HFF-Myc (cell line): ENCODE results near the gene EPG5.
A peak's percentile ranks its signal among the peaks of the same experiment; 100 is the strongest.

Experiments used
- DNase-seq: peaks from one replicate; pipeline ENCODE4 v3.0.0-alpha.2; 2011; ENCODE audit warnings: low read depth; ENCODE audit errors: extremely low read depth
- H3K4me3 ChIP-seq: replicated peaks from 2 replicates; pipeline ENCODE4 v1.5.1; 2011; ENCODE audit warnings: low read depth, mild to moderate bottlenecking, control low read depth, low read length
- CTCF ChIP-seq: IDR thresholded peaks from 2 replicates; pipeline ENCODE4 v1.5.1; 2012; ENCODE audit warnings: mild to moderate bottlenecking, low read depth, low read length, control low read depth; ENCODE audit errors: missing control alignments

EPG5 gene

GRCh38 chr18:45837283-45838070 lies 129.7 kb downstream of the EPG5 start:
- H3K4me3 ChIP-seq: no peak overlapping the region
- TF ChIP-seq CTCF: peak; percentile 24
- no peak for DNase-seq

GRCh38 chr18:45836242-45837205 lies 130.6 kb downstream of the EPG5 start:
- no peak overlapping the region for H3K4me3 ChIP-seq
- no peak for TF ChIP-seq CTCF
- DNase-seq: no peak

- H3K4me3 ChIP-seq: no peak overlapping the region
- DNase-seq: no peak
- TF ChIP-seq CTCF: no peak
Measured at GRCh38 chr18:45835057-45835636, 132.0 kb downstream of the EPG5 start.

GRCh38 chr18:45834306-45834705 lies 132.8 kb downstream of the EPG5 start:
- no peak for TF ChIP-seq CTCF
- no peak for DNase-seq
- no peak overlapping the region for H3K4me3 ChIP-seq

- TF ChIP-seq CTCF: no peak
- no peak for DNase-seq
- no peak overlapping the region for H3K4me3 ChIP-seq
Measured at GRCh38 chr18:45833846-45834245, 133.3 kb downstream of the EPG5 start.

GRCh38 chr18:45830917-45831316 lies 136.2 kb downstream of the EPG5 start:
- TF ChIP-seq CTCF: no peak
- DNase-seq: no peak
- H3K4me3 ChIP-seq: no peak overlapping the region
